NCI-H748 treated with DMSO at 0.1 percent for 48 hours (cell line): Measurements from ENCODE around the gene HMGN2.
"Not testable (repeated sequence)": the region's sequence is repeated elsewhere in the genome, so short reads cannot be mapped to it uniquely, and the experiment has no call there.

Source experiments
- DNase-seq: peaks from one replicate; lab custom pipeline; 2025; lab: John Stamatoyannopoulos, UW

HMGN2 gene

GRCh38 chr1:26477446-26478152 is 5.4 kb downstream of the HMGN2 start:
- DNase-seq: no peak

DNA sequence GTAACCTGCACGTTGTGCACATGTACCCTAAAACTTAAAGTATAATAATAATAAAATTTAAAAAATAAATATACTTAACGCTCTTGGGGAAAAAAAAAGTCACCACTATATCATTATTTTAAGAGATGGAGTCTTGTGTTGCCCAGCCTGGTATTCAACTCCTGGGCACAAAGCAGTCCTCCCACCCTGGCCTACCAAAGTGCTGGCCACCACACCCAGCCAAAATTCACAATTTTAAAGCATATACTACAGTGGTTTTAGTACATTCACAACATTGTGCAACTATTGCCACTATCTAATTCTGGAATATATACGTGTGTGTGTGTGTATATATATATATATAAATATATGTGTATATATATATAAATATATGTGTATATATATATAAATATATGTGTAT is 5.9 kb downstream of the HMGN2 start:
- no peak for DNase-seq

- DNase-seq: no peak
Measured at GRCh38 chr1:26478988-26479387, 6.7 kb downstream of the HMGN2 start.

GRCh38 chr1:26482921-26483320 is 10.7 kb downstream of the HMGN2 start:
- no peak for DNase-seq

DNA sequence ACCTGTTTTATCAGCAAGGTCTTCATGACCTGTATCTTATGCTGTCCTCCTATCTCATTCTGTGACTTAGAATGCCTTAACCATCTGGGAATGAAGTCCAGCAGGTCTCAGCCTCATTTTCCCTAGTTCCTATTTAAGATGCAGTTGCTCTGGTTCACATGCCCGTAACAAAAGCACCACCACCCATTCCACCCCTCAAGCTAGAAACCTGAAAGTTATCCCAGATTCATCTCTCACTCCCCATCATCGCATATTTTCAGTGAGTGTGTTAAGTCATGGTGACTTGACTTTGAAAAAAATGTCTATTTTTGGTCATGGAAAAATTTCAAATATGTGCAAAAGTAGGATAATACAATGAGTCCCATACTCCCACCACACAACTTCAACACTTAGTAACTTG is 11.7 kb downstream of the HMGN2 start:
- DNase-seq: no peak

DNA sequence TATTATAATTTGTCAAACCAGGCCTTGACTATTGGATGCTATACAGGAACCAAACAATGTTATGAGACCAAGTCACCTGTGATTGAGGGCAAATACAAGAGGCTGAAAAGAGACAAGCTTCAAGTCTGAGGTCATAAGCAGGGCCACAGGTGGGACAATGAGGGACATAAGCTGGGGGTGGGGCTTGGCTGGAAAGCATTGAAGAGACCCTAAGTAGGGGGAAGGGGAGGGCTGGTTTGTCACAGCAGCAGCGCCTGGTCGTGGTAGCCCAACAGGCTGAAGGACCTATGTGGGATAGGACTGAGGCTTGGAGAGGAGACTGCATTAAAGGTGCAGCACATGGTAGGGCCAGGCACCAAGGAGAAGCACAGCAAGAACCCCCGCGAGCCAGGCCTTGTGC is 17.9 kb downstream of the HMGN2 start:
- no peak for DNase-seq

DNA sequence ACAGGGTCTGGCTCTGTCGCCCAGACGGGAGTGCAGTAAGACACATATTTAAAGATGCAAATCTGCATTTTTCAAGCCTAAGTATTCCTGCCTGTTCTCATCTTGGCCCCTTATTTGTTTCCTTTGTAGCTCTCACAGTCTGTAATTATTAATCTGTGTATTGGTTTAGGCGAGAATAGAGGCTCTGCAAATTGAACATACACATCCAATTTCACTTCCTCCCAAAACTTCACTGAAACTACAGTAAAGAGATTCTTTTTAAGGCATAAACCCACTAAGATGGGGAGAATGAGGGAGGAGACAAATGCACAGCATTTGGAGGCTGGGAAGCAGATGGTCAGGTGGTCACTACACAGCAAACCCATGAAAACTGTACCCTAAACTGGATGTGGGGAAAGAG is 21.0 kb downstream of the HMGN2 start:
- no peak for DNase-seq

GRCh38 chr1:26493938-26494337 is 21.7 kb downstream of the HMGN2 start:
- DNase-seq: no peak

GRCh38 chr1:26496861-26497260 is 24.6 kb downstream of the HMGN2 start:
- no peak for DNase-seq

GRCh38 chr1:26498894-26499293 is 26.7 kb downstream of the HMGN2 start:
- no peak for DNase-seq

DNA sequence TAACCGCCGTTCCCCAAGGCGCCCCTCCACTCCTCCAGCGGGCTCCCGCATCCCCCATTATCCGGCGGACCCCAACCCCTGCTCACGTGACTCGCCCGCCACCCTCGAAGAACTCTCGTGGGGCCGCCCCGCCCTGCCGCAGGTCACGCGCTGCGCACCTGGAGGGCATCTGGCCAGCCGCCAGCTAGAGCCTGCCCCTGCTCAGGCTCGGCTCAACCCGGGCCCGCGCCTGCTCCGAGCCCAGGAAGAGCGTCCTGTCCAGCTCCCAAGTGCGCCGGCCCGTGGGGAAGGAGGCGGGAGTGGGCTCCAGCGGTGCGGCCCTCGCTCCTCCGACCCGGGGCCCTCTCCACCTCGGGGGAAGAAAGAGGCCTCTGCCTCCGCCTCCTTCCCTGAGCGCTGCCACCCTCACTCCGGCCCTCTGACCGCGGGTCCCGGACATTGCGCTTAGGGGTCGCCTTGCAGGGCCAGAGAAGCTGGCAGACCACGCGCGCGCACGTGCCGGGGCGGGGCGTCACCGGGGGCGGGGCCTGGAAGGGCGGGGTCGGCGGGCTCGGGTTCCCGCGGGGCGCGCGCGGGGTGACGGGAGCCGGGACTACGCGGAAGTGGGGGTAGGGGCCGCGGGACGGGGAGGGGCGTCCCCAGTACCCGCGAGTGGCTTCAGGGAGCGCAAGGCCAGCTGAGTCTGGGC is 28.4 kb downstream of the HMGN2 start:
- DNase-seq: peak; percentile 50

GRCh38 chr1:26510711-26511110 is 38.5 kb downstream of the HMGN2 start:
- DNase-seq: not testable (repeated sequence)

- not testable (repeated sequence) for DNase-seq
Measured at GRCh38 chr1:26515836-26516235, 43.6 kb downstream of the HMGN2 start.

GRCh38 chr1:26516987-26517765 is 44.9 kb downstream of the HMGN2 start:
- no peak for DNase-seq

DNA sequence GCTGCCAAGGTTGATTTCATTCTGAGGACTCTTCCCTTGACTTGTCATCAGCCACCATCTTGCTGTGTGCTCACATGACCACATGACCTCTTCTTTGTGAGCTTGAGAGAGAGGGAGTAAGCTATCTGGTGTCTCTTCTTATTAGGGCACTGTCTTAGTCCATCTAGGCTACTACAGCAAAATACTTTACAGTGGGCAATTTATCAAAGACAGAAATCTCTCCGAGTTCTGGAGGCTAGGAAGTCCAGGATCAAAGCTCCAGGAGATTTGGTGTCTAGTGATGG is 45.5 kb downstream of the HMGN2 start:
- no peak for DNase-seq

GRCh38 chr1:26518355-26518754 is 46.1 kb downstream of the HMGN2 start:
- DNase-seq: no peak

DNA sequence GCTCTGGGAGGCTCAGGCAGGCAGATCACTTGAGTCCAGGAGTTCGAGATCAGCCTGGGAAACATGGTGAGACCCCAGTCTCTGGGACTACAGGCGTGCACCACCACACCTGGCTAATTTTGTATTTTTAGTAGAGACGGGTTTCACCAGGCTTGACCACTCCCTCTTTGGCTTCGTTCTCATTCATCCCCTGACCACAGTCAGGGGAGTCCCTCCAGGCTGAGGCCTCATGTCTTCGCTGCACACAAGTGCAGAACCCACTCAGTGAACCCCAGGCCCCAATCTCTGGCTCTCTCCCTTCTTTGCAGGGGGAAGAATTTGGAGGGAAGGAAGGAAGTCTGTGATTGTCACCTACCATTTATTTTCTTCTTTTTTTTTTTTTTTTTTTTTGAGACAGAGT is 48.1 kb downstream of the HMGN2 start:
- DNase-seq: no peak

- no peak for DNase-seq
Measured at GRCh38 chr1:26521669-26522030, 49.4 kb downstream of the HMGN2 start.

- no peak for DNase-seq
Measured at GRCh38 chr1:26522073-26522472, 49.8 kb downstream of the HMGN2 start.

DNA sequence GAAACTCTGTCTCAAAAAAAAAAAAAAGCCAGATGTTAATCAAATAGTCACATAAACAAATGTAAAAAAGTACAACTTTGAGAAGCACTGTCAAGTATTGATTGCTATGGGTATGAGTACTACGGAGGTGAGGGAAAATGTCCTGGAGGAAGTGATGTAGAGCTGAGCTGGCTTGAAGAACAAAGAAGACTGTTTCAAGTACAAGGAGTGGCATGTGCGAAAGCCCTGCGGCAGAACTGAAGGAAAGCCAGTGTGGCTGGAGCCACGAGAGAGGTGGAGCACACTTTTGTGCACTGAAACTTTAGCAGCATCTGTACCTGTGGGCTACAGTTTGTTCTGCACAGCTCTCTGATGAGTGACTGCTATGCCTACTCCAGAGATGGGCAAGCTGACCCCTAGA is 51.9 kb downstream of the HMGN2 start:
- DNase-seq: no peak
